Measurements from ENCODE around the gene RPL10A.

RPL10A gene

GRCh38 chr6:35518566-35519312 lies 50.5 kb downstream of the RPL10A start:
- DNase-seq, result no peak
- in situ Hi-C loops (cut with HindIII; ENCODE audit: low pct_ligation_motif_present, low pct_unique_long_range_greater_than_20kb, low sequenced_read_pairs), result no loop called here

- in situ Hi-C loops (cut with HindIII; ENCODE audit: low pct_ligation_motif_present, low pct_unique_long_range_greater_than_20kb, low sequenced_read_pairs), result no loop called here
- DNase-seq, result no peak
Measured at GRCh38 chr6:35519313-35520015, 51.3 kb downstream of the RPL10A start.
